Kidney (tissue), 14 donors: Measurements from ENCODE around the gene STK24. TPM values are rescaled to one million over a fixed set of nuclear protein-coding genes. Genes with fewer than 3 reads are reported as not detected.

Experiments
- DNase-seq, 5 donors: peaks; one replicate each; pipeline ENCODE4 v3.0.0-alpha.2; 2013 to 2020
- FAIRE-seq: peaks from 2 replicates; lab custom pipeline; 2012; peaks lifted over from hg19 to GRCh38; lab: Jason Lieb, UNC
- H3K27ac ChIP-seq, 2 donors: one replicate each; pipeline ENCODE4 v1.7.0; 2013; ENCODE audit warnings: low read depth in 2 of 2, low read length in 2 of 2, inconsistent platforms in 1 of 2
- H3K27me3 ChIP-seq: one replicate; pipeline ENCODE4 v1.7.1; 2013; ENCODE audit warnings: low read length, inconsistent platforms; ENCODE audit not compliant: control insufficient read depth, insufficient read depth
- H3K36me3 ChIP-seq, 3 donors: one replicate each; pipeline versions ENCODE4 v1.7.0 to v1.7.1; 2013; ENCODE audit warnings: low read length in 3 of 3, control low read depth in 1 of 3, inconsistent platforms in 1 of 3; ENCODE audit not compliant: insufficient read depth in 3 of 3, control insufficient read depth in 2 of 3
- H3K4me1 ChIP-seq, 3 donors: one replicate each; pipeline versions ENCODE4 v1.7.0 to v1.7.1; 2013; ENCODE audit warnings: low read length in 3 of 3, inconsistent platforms in 1 of 3, low read depth in 1 of 3; ENCODE audit not compliant: control insufficient read depth in 2 of 3, insufficient read depth in 2 of 3
- H3K4me3 ChIP-seq, 3 donors: one replicate each; pipeline versions ENCODE4 v1.7.0 to v1.8.1; 2013; ENCODE audit warnings: low read length in 3 of 3, control low read depth in 1 of 3, inconsistent platforms in 1 of 3
- H3K9ac ChIP-seq, 3 donors: one replicate each; pipeline versions ENCODE4 v1.7.0 to v1.7.1; 2013; ENCODE audit warnings: low read length in 3 of 3, control low read depth in 1 of 3, inconsistent platforms in 1 of 3
- H3K9me3 ChIP-seq, 3 donors: one replicate each; pipeline versions ENCODE4 v1.7.0 to v1.7.1; 2013; ENCODE audit warnings: low read length in 3 of 3, control low read depth in 1 of 3, inconsistent platforms in 1 of 3; ENCODE audit not compliant: control insufficient read depth in 2 of 3, insufficient read depth in 1 of 3
- intact Hi-C: fragments of 100-400 bp; cut with DNase I; formaldehyde crosslinking; loops from one replicate; pipeline ENCODE4 v1.11.1; 2022
- polyA plus RNA-seq: library from polyadenylated mRNA; stranded (reverse); fragments of 350-450 nt; fragmentation: Illumina TruSeq; extraction: RNeasy Lipid Tissue Mini Kit (QIAGEN cat#74804); gene quantifications from one replicate; pipeline ENCODE4 v1.2.3, GENCODE V29; 2014; ENCODE audit warnings: low read depth, low replicate concordance; ENCODE audit not compliant: insufficient read depth
- total RNA-seq: library from RNA; stranded (reverse); fragmentation: NEBNext Ultra II Directional; extraction: Animal tissue kit (Norgen Biotek cat#: 25700); gene quantifications from one replicate; pipeline ENCODE4 v1.2.1, GENCODE V29; 2021
- TF ChIP-seq, protein P1 (sequence below): IDR thresholded peaks from 3 replicates; pipeline ENCODE4 v1.5.1; 2012; ENCODE audit warnings: mild to moderate bottlenecking, moderate library complexity, borderline replicate concordance; ENCODE audit not compliant: insufficient read depth; ENCODE audit errors: extremely low read depth
- donor health status: control.
- donor health status: control.
- donor health status: control.
- donor health status: control.
- donor health status: control.
- donor health status: DM: yes; HTN: yes; CAD: no.
- donor health status: Normal renal cell carcinoma (clear cell type).

The STK24 gene
- total and polyA plus RNA-seq, 2 donors from 2014 or later = 56.7 to 122 TPM

DNA sequence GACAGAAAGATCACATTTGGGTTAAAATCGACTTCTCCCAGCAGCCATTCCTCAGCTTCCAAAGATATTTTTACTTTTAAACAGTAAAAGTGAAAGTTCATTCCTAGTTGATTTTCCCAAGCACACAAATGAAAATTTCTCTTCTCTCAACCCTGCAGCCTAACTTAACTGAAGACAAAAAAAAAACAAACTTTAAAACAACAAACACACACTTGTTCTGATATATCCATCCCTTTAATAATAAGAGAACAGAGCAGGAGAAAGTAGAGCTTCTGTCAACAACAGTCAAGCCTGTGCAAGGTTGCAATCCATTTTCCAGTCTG is 72.9 kb downstream of the STK24 start:
- Histone ChIP-seq H3K27ac (peak overlapping the region; percentile 77 to 83), H3K36me3 (no peaks in the 10 kb centered on the region), H3K4me1 (peaks cover 13 to 63% (median 52%) of the 10 kb centered on the region in 3 donors), H3K4me3 (no peak overlapping the region), H3K27me3 (no peaks in the 10 kb centered on the region), H3K9ac (peak overlapping the region in 1 of 3 donors; percentile 53), H3K9me3 (no peaks in the 10 kb centered on the region)
- TF ChIP-seq, protein P1, sequence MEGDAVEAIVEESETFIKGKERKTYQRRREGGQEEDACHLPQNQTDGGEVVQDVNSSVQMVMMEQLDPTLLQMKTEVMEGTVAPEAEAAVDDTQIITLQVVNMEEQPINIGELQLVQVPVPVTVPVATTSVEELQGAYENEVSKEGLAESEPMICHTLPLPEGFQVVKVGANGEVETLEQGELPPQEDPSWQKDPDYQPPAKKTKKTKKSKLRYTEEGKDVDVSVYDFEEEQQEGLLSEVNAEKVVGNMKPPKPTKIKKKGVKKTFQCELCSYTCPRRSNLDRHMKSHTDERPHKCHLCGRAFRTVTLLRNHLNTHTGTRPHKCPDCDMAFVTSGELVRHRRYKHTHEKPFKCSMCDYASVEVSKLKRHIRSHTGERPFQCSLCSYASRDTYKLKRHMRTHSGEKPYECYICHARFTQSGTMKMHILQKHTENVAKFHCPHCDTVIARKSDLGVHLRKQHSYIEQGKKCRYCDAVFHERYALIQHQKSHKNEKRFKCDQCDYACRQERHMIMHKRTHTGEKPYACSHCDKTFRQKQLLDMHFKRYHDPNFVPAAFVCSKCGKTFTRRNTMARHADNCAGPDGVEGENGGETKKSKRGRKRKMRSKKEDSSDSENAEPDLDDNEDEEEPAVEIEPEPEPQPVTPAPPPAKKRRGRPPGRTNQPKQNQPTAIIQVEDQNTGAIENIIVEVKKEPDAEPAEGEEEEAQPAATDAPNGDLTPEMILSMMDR = no peak
- FAIRE-seq (no peak), DNase-seq (no peak)
- intact Hi-C loops = no loop called here

- Histone ChIP-seq H3K36me3 (peaks cover 0 to 2% (median 0%) of the 10 kb centered on the region in 3 donors), H3K4me1 (peaks cover 11 to 58% (median 50%) of the 10 kb centered on the region in 3 donors), H3K9me3 (no peaks in the 10 kb centered on the region), H3K9ac (peak overlapping the region in 1 of 3 donors; percentile 53), H3K4me3 (no peak overlapping the region), H3K27me3 (no peaks in the 10 kb centered on the region), H3K27ac (peak overlapping the region; percentile 77 to 83)
- DNase-seq = peak in 3 of 5 donors; percentile 60 to 77 (median 71)
- intact Hi-C loops = no loop called here
- TF ChIP-seq, protein P1 = no peak
- no peak for FAIRE-seq
These were observed 73.5 kb downstream of the STK24 start for GRCh38 chr13:98503175-98504028.

DNA sequence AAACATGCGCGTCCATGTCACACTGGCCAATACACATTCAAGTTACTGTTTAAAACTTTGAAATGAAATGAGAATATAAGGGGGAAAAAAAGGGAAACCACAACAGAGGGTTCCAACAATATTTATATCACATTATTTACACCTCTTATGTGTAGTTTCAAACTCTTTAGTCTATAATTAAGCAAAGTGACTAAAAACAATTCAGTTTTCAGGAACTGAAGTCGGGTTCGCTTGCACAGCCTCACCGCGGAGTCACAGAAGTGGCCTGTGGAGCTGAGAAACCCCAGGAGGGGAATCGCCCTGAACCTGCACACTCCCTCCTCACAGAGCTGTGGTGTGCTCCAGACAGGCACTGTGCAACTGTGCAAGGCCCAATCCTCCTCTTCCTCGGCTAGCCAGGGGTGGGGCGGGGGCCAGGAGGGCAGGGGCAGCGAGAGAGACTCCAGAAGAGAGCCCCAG is 75.9 kb downstream of the STK24 start:
- H3K9ac ChIP-seq = no peak overlapping the region
- no peak overlapping the region for H3K27ac ChIP-seq
- no peak overlapping the region for H3K4me3 ChIP-seq
- no peak for DNase-seq
- H3K36me3 ChIP-seq = peaks cover 0 to 3% (median 0%) of the 10 kb centered on the region in 3 donors
- TF ChIP-seq, protein P1 = no peak
- no peaks in the 10 kb centered on the region for H3K27me3 ChIP-seq
- H3K9me3 ChIP-seq = no peaks in the 10 kb centered on the region
- intact Hi-C loops = no loop called here
- FAIRE-seq = no peak
- peaks cover 3 to 45% (median 39%) of the 10 kb centered on the region in 3 donors for H3K4me1 ChIP-seq
